A549 (cell line): Measurements from ENCODE around the gene TRIM27. TPM values are rescaled to one million over a fixed set of nuclear protein-coding genes. Genes with fewer than 3 reads are reported as not detected.

Experiments used
- ATAC-seq, 2 experiments: fragments of 200-7000 bp in 1 of 2; fragments of >200 bp in 1 of 2; cut with Nextera tagmentation in 1 of 2; cut with Tn5 transposase in 1 of 2; 3 replicates each; pipeline versions ENCODE4 v1.8.0 to v1.9.1; 2018 to 2020; ENCODE audit warnings: mild to moderate bottlenecking in 1 of 2, moderate library complexity in 1 of 2
- CTCF ChIA-PET: fragments of 300-600 bp; sonication (Branson Sonifier 250); formaldehyde crosslinking; extraction: SDS; loops from one replicate; lab custom pipeline; 2021; ENCODE audit warnings: antibody characterized with exemption, inconsistent platforms; lab: Yijun Ruan, JAX
- POLR2A ChIA-PET: fragments of 350-600 bp; formaldehyde crosslinking; extraction: SDS; loops from one replicate; lab custom pipeline; 2021; ENCODE audit warnings: antibody characterized with exemption, inconsistent platforms; lab: Yijun Ruan, JAX
- DNase-seq, 2 experiments: peaks; one replicate each; pipeline versions ENCODE4 v3.0.0 to v3.0.0-alpha.2; 2011 to 2016; ENCODE audit warnings: low read depth in 1 of 2, low spot score in 1 of 2
- FAIRE-seq: peaks from 2 replicates; lab custom pipeline; 2011; peaks lifted over from hg19 to GRCh38; lab: Jason Lieb, UNC
- H3K27ac ChIP-seq, 2 experiments: fragments of >200 bp; sonication (Bioruptor Twin); formaldehyde crosslinking; 3 replicates each; pipeline ENCODE4 v1.5.1; 2016 to 2017
- H3K4me1 ChIP-seq: fragments of >200 bp; sonication (Bioruptor Twin); formaldehyde crosslinking; 3 replicates; pipeline ENCODE4 v1.6.1; 2016
- H3K4me2 ChIP-seq: fragments of >200 bp; sonication (Bioruptor Twin); formaldehyde crosslinking; 3 replicates; pipeline ENCODE4 v1.6.1; 2016
- H3K4me3 ChIP-seq: fragments of >200 bp; sonication (Bioruptor Twin); formaldehyde crosslinking; 3 replicates; pipeline ENCODE4 v1.5.1; 2016
- H3K9me3 ChIP-seq: fragments of >200 bp; sonication (Bioruptor Twin); formaldehyde crosslinking; 3 replicates; pipeline ENCODE4 v1.6.1; 2016
- CBX2 ChIP-seq: fragments of 200-600 bp; sonication (generic); IDR thresholded peaks from 2 replicates; pipeline ENCODE4 v1.6.1; 2016; ENCODE audit warnings: low read depth, mild to moderate bottlenecking, borderline replicate concordance
- CTCF ChIP-seq: fragments of >200 bp; sonication (Bioruptor Twin); formaldehyde crosslinking; IDR thresholded peaks from 3 replicates; pipeline ENCODE4 v1.5.1; 2016
- EHMT2 ChIP-seq: fragments of 200-600 bp; sonication (generic); IDR thresholded peaks from 2 replicates; pipeline ENCODE4 v1.6.1; 2016; ENCODE audit warnings: antibody characterized with exemption, low read depth, mild to moderate bottlenecking, moderate library complexity
- EP300 ChIP-seq, 2 experiments: fragments of >200 bp; sonication (Bioruptor Twin); formaldehyde crosslinking; IDR thresholded peaks; 2 replicates in 1 of 2; 3 replicates in 1 of 2; pipeline ENCODE4 v1.6.1; 2016 to 2017
- FOSB ChIP-seq: fragments of 250-450 bp; sonication (Bioruptor Pico); IDR thresholded peaks from 2 replicates; pipeline ENCODE4 v1.5.0; 2020; ENCODE audit warnings: mild to moderate bottlenecking, moderate library complexity
- FOSL2 ChIP-seq, 2 experiments: fragments of 450-650 bp in 1 of 2; fragments of >200 bp in 1 of 2; sonication (Bioruptor Twin) in 1 of 2; formaldehyde crosslinking; IDR thresholded peaks; 2 replicates each; pipeline versions ENCODE4 v1.5.0 to v1.6.1; 2016 to 2020; ENCODE audit warnings: mild to moderate bottlenecking in 1 of 2, moderate library complexity in 1 of 2
- FOXS1 ChIP-seq: fragments of 250-450 bp; sonication (Bioruptor Pico); IDR thresholded peaks from 2 replicates; pipeline ENCODE4 v1.5.0; 2020; ENCODE audit warnings: mild to moderate bottlenecking, moderate library complexity
- GATA3 ChIP-seq: IDR thresholded peaks from 2 replicates; pipeline ENCODE4 v1.6.1; 2012; ENCODE audit warnings: borderline replicate concordance
- HMGXB4 ChIP-seq: fragments of 250-450 bp; sonication (Bioruptor Pico); IDR thresholded peaks from 2 replicates; pipeline ENCODE4 v1.5.0; 2021; ENCODE audit warnings: mild to moderate bottlenecking, moderate library complexity, borderline replicate concordance
- HOXB13 ChIP-seq: fragments of 250-450 bp; sonication (Bioruptor Pico); IDR thresholded peaks from 2 replicates; pipeline ENCODE4 v1.5.0; 2020; ENCODE audit warnings: low read depth, mild to moderate bottlenecking, moderate library complexity
- JUN ChIP-seq, 2 experiments: fragments of >200 bp; sonication (Bioruptor Twin); formaldehyde crosslinking; IDR thresholded peaks; 2 replicates in 1 of 2; 3 replicates in 1 of 2; pipeline ENCODE4 v1.6.1; 2016 to 2017
- MAX ChIP-seq: IDR thresholded peaks from 2 replicates; pipeline ENCODE4 v1.6.1; 2012
- MAZ ChIP-seq: fragments of 150-350 bp; IDR thresholded peaks from 2 replicates; pipeline ENCODE4 v1.6.1; 2014; ENCODE audit warnings: antibody characterized with exemption, low read depth, low read length, borderline replicate concordance
- NFE2L2 ChIP-seq: fragments of 150-350 bp; conservative IDR thresholded peaks from 2 replicates; pipeline ENCODE4 v1.6.1; 2014; ENCODE audit warnings: low read length
- NPAS2 ChIP-seq: fragments of 250-450 bp; sonication (Bioruptor Pico); IDR thresholded peaks from 2 replicates; pipeline ENCODE4 v1.8.0; 2022; ENCODE audit warnings: mild to moderate bottlenecking, moderate library complexity, borderline replicate concordance
- PBX3 ChIP-seq: IDR thresholded peaks from 2 replicates; pipeline ENCODE4 v1.6.1; 2012
- PHF8 ChIP-seq: fragments of 200-600 bp; sonication (generic); IDR thresholded peaks from 2 replicates; pipeline ENCODE4 v1.6.1; 2016; ENCODE audit warnings: low read depth, mild to moderate bottlenecking, antibody characterized with exemption, moderate library complexity, borderline replicate concordance
- POLR2A ChIP-seq: IDR thresholded peaks from 2 replicates; pipeline ENCODE4 v1.6.1; 2012; ENCODE audit warnings: mild to moderate bottlenecking, low read length
- REST ChIP-seq: fragments of 200-600 bp; sonication (generic); IDR thresholded peaks from 2 replicates; pipeline ENCODE4 v1.6.1; 2016; ENCODE audit warnings: antibody characterized with exemption, mild to moderate bottlenecking, moderate library complexity
- RNF2 ChIP-seq: fragments of 200-600 bp; sonication (generic); IDR thresholded peaks from 2 replicates; pipeline ENCODE4 v1.6.1; 2016; ENCODE audit warnings: low read depth, mild to moderate bottlenecking, antibody characterized with exemption, moderate library complexity, borderline replicate concordance
- TP53 ChIP-seq: fragments of 250-450 bp; sonication (Bioruptor Pico); IDR thresholded peaks from 2 replicates; pipeline ENCODE4 v1.5.0; 2021; ENCODE audit warnings: mild to moderate bottlenecking, moderate library complexity
- USF2 ChIP-seq: fragments of 450-650 bp; IDR thresholded peaks from 2 replicates; pipeline ENCODE4 v1.6.1; 2014; ENCODE audit warnings: antibody characterized with exemption
- WGBS: methylation state at CpG from one replicate; pipeline ENCODE4 v1.1.6; 2017; ENCODE audit errors: missing lambda C conversion rate; 5-methylcytosine and 5-hydroxymethylcytosine counted together
- polyA plus RNA-seq, 4 experiments: library from polyadenylated mRNA; depleted of rRNA in 3 of 4; stranded (reverse); fragments of >200 nt; fragmentation: RNase III in 1 of 4; extraction: RNeasy Plus Mini Kit Qiagen cat#74134 plus additional on column Dnase treatment in 1 of 4; gene quantifications; 2 replicates in 3 of 4; 3 replicates in 1 of 4; pipeline ENCODE4 v1.2.3, GENCODE V29; 2011 to 2017

The TRIM27 gene
- polyA plus RNA-seq, 2 of the 4 experiments (the other 2 are of a cell fraction): 27.8 to 50.1 TPM

GRCh38 chr6:28897369-28897745 lies 26.4 kb downstream of the TRIM27 start:
- FAIRE-seq: no peak

GRCh38 chr6:28896505-28897368 lies 27.0 kb downstream of the TRIM27 start:
- ATAC-seq: peak; percentile 75 to 79
- ChIA-PET POLR2A (interaction anchor here (0.6 to 3.1 kb wide), 12 partner anchors 10 to 89 kb away, joined by 3 to 28 read pairs (median 4); partner anchors contain the start of gene TRIM27), CTCF (interaction anchor here (0.5 kb wide), 1 partner anchor 14 kb away, joined by 3 read pairs; no protein-coding TSS in a partner anchor)
- Histone ChIP-seq H3K27ac (peak overlapping the region; percentile 86 to 92), H3K9me3 (no peaks in the 10 kb centered on the region), H3K4me1 (no peaks in the 10 kb centered on the region), H3K4me2 (peak overlapping the region; percentile 67), H3K4me3 (peak overlapping the region; percentile 68)
- FAIRE-seq: no peak
- DNase-seq: peak; percentile 69 to 74
- 3% methylated on average over 25 of the region's 41 CpGs for WGBS
- TF ChIP-seq POLR2A: 0 out of 2 replicates have a peak, but pooled peaks have one; percentile 10
- TF ChIP-seq GATA3: no peak
- TF ChIP-seq JUN (IDR thresholded peaks at IDR 0.05): 0 out of 5 replicates have a peak, but pooled peaks of 1 of the 2 experiments have one; percentile 24
- peak; percentile 23 for TF ChIP-seq MAX
- TF ChIP-seq HMGXB4 (CRISPR knock-in tag): peak; percentile 75; the same call in 1 of the 2 replicates
- TF ChIP-seq PHF8: peak; percentile 52; the same call in 1 of the 2 replicates
- no peak for TF ChIP-seq TP53 (CRISPR knock-in tag)
- peak; percentile 17; the same call in 1 of the 3 replicates for TF ChIP-seq CTCF

More at GRCh38 chr6:28897369-28897745, 26.4 kb downstream of the TRIM27 start:
- WGBS: 3% methylated on average over 1 of the region's 1 CpG
- ATAC-seq (no peak), DNase-seq (no peak)
- H3K4me1 ChIP-seq: no peaks in the 10 kb centered on the region
- POLR2A ChIA-PET: interaction anchor here (0.7 to 3.1 kb wide), 7 partner anchors 24 to 88 kb away, joined by 3 to 28 read pairs (median 4); partner anchors contain the start of gene TRIM27
- peak overlapping the region; percentile 68 for H3K4me3 ChIP-seq
- no peak for TF ChIP-seq RNF2
- no peak for TF ChIP-seq CBX2
- TF ChIP-seq REST: no peak
- no peak for TF ChIP-seq USF2
- TF ChIP-seq MAX: no peak
- no peak for TF ChIP-seq EHMT2
- no peak for TF ChIP-seq FOSB
- TF ChIP-seq FOSL2 (IDR thresholded peaks at IDR 0.05): no peak
- TF ChIP-seq FOSL2 (CRISPR knock-in tag; IDR thresholded peaks at IDR 0.05): no peak
- TF ChIP-seq JUN (IDR thresholded peaks at IDR 0.05): no peak
- no peak for TF ChIP-seq NFE2L2
- TF ChIP-seq FOXS1: no peak
- no peak for TF ChIP-seq PBX3
- no peak for TF ChIP-seq MAZ
- TF ChIP-seq HOXB13 (CRISPR knock-in tag): no peak
- no peak for TF ChIP-seq EP300 (IDR thresholded peaks at IDR 0.05)
- TF ChIP-seq NPAS2 (CRISPR knock-in tag): no peak
- H3K4me2 ChIP-seq: peak overlapping the region; percentile 67
- no peaks in the 10 kb centered on the region for H3K9me3 ChIP-seq
- peak overlapping the region; percentile 86 to 92 for H3K27ac ChIP-seq
- CTCF ChIA-PET: no interaction called here
